Measurements from ENCODE around the gene SYT14. TPM values are rescaled to one million over a fixed set of nuclear protein-coding genes. Genes with fewer than 3 reads are reported as not detected.
A peak's percentile ranks its signal among the peaks of the same experiment; 100 is the strongest.
"Not testable (repeated sequence)": the region's sequence is repeated elsewhere in the genome, so short reads cannot be mapped to it uniquely, and the experiment has no call there.

The SYT14 gene
- polyA plus RNA-seq, 1 donor = 1.7 TPM

GRCh38 chr1:210117198-210117597, 179.2 kb downstream of the SYT14 start:
- no peak for DNase-seq (ENCODE audit: low read depth)

- no peak for DNase-seq (ENCODE audit: low read depth)
These were observed 179.7 kb downstream of the SYT14 start for GRCh38 chr1:210117681-210118170.

GRCh38 chr1:210123383-210123782, 185.4 kb downstream of the SYT14 start:
- DNase-seq (ENCODE audit: low read depth) = no peak

DNA sequence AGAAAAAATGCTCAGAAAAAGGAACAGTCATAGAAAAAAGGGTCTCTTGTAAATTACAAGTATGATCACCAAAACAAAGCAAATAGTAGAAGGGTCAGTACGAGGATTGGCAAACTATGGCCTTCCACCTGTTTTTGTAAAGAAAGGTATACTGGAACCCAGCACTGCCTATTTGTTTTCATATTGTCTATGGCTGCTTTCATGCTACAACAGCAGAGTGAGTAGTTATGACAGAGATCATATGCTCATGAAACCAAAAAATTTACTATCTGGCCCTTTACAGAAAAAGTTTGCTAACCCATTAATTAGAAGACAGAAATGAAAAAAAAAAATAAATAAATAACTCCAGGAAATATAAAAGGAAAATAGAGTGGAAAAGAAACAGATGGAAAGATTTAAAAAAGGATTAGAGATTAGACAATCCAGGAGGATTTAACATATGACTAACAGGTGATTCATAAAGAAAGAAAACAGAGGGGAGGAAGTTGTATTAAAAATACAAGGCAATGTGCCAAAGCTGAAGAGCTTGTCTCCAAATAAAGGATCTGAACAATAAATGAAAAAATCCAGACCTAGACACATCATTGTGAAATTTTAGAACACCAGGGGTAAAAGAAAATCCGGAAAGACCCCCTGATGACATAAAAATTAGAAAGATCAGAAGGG, 186.0 kb downstream of the SYT14 start:
- no peak for DNase-seq (ENCODE audit: low read depth)

GRCh38 chr1:210124736-210125135, 186.7 kb downstream of the SYT14 start:
- DNase-seq (ENCODE audit: low read depth) = no peak

DNA sequence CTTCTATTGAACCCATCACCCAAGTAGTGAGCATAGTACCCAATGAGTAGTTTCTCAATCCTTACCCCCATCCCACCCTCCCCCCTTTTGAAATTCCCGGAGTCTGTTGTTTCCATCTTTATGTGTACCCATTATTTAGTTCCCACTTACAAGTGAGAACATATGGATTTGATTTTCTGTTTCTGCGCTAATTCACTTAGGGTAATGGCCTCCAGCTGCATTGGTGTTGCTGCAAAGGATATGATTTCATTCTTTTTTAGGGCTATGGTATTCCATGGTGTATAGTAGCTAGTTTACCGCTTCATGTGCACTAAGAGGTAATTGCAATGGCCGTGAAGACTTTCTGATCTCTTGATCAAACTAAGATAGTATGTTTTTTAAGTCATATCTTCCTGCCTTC, 187.1 kb downstream of the SYT14 start:
- DNase-seq (ENCODE audit: low read depth) = no peak

GRCh38 chr1:210129092-210129491, 191.1 kb downstream of the SYT14 start:
- no peak for DNase-seq (ENCODE audit: low read depth)

GRCh38 chr1:210129759-210130158, 191.7 kb downstream of the SYT14 start:
- DNase-seq (ENCODE audit: low read depth) = no peak

GRCh38 chr1:210132582-210132981, 194.6 kb downstream of the SYT14 start:
- peak; percentile 36 for DNase-seq (ENCODE audit: low read depth)

- DNase-seq (ENCODE audit: low read depth) = peak; percentile 24
These were observed 205.5 kb downstream of the SYT14 start for GRCh38 chr1:210143465-210144062.

DNA sequence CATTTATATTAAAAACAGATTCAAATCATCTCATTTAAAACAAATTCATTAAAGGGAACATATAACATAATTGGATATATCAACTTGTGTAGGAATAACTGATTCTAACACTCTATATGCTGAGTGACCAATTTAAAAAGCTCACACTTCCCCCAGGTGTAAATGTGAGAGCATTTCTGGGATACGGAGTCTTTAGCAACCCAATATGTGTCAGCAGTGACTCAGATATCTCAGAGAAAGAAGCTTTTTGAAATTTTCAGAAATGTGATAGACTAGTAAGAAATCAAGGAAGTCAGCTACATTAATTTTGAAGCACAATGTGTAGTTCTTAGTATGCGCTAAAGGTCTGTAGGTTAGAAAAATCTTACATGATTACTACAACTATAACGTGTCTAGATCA, 206.7 kb downstream of the SYT14 start:
- no peak for DNase-seq (ENCODE audit: low read depth)

GRCh38 chr1:210151052-210151672, 213.1 kb downstream of the SYT14 start:
- DNase-seq (ENCODE audit: low read depth) = no peak

DNA sequence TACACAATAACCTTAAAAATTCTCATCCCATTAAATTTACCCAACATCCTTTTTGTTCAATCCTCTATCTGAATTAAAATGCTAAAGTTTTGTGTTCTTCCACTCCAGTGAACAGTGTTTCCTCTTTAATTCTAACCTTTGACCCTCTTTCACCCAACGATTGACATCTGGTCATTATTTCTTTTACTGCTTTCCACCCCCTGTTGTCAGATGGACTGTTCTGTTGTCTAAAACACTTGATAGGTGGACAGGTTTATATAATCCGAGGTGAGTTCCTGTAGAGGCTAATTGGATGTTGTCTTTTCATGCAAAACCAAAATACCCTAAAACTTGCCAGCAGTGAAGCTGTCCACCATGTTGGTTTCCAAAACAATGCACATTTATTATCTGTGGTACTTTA, 221.2 kb downstream of the SYT14 start:
- DNase-seq (ENCODE audit: low read depth) = no peak

- no peak for DNase-seq (ENCODE audit: low read depth)
These were observed 232.2 kb downstream of the SYT14 start for GRCh38 chr1:210170220-210170619.

DNA sequence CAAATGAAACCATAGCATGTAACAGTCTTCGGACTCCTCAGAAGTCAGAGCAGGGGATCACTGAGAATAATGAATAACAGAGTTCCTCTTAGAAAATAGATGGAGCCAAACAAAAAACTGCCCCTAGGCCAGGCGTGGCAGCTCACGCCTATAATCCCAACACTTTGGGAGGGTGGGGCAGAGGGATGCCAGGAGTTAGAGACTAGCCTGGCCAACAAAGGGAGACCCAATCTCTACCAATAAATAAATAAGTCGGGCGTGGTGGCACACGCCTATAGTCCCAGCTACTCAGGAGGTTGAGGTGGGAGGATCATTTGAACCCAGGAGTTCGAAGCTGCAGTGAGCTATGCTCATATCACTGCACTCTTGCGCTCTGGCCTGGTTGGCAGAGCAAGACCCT, 236.1 kb downstream of the SYT14 start:
- no peak for DNase-seq (ENCODE audit: low read depth)

DNA sequence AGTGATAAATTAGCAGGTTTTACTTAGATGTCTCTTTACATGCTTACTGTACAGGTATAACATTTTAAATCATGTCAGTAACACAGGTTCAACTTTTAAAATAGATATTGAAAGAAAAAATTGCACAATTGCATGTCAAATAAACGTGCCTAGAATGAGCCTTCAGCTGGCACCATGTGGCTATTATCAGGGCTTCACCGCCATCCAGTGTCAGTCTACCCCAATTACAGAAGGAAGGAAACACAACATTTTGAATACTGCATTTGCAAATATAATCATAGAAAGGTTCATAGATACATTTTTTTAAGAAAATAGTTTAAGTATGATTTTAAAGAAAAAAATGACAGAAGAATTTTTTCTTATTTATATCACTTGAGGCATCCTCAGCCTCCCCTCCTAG, 247.0 kb downstream of the SYT14 start:
- DNase-seq (ENCODE audit: low read depth) = no peak

- DNase-seq (ENCODE audit: low read depth) = not testable (repeated sequence)
These were observed 250.0 kb downstream of the SYT14 start for GRCh38 chr1:210187849-210188606.

DNA sequence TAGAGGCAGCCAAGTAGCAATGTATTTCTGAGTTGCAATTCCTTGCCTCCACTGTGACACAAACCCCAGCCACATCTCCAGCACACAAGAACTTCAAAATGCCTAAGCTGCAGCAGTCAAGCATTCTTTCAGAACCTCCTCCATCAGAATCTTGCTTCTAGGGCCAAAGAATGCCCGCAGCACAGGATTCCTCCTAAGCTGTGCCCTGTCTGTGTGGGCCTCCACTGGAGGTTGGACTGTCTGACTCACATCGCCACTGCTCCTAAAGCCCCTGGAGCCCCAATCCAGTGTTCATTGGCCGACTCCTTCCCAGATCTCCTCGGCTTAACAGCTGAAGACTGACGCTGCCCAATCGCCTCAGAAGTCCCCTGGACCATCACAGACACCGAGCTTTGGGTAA, 251.4 kb downstream of the SYT14 start:
- DNase-seq (ENCODE audit: low read depth) = no peak

DNA sequence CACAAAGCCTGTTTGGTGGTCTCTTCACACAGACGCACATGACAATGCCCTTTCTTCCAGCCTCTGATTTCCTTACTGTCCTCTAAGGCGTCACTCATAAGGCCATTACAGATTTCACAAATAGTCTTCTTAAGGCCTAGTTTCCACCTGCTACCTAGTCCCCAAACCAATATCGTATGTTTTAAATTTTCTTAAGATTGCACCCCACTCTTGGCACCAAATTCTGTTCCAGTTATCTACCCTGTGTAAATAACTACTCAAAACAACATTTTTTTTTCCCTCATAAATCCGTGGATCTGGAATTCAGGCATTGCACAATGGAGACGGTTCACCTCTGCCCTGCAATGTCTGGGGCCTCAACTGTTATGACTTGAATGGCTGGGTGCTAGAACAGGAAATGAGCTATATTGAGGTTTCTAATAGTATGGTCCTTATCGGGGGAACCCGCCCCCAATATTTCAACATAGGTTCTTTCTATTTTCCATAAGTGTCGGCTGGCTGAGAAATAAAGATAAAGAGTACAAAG, 257.7 kb downstream of the SYT14 start:
- no peak for DNase-seq (ENCODE audit: low read depth)

- DNase-seq (ENCODE audit: low read depth) = not testable (repeated sequence)
These were observed 258.2 kb downstream of the SYT14 start for GRCh38 chr1:210196266-210196665.

- no peak for DNase-seq (ENCODE audit: low read depth)
These were observed 260.8 kb downstream of the SYT14 start for GRCh38 chr1:210198840-210199239.

GRCh38 chr1:210200124-210200736, 262.2 kb downstream of the SYT14 start:
- DNase-seq (ENCODE audit: low read depth) = no peak
